ENCODE results near the gene IGSF21. TPM values are rescaled to one million over a fixed set of nuclear protein-coding genes. Genes with fewer than 3 reads are reported as not detected.

Gene IGSF21
- total RNA-seq, 1 donor from 2014 or later = 2.4 TPM

- no peaks in the 10 kb centered on the region for H3K4me1 ChIP-seq
- no peaks in the 10 kb centered on the region for H3K36me3 ChIP-seq
- H3K4me3 ChIP-seq = no peak overlapping the region
- TF ChIP-seq CTCF (IDR thresholded peaks at IDR 0.05) = no peak
- H3K9me3 ChIP-seq = no peaks in the 10 kb centered on the region
- no peak overlapping the region for H3K27ac ChIP-seq
- intact Hi-C loops (cut with DNase I) = no loop called here
- no peaks in the 10 kb centered on the region for H3K27me3 ChIP-seq
- DNase-seq (ENCODE audit: low spot score in 2 of 2) = no peak
Measured at GRCh38 chr1:18401921-18402320, 294.3 kb downstream of the IGSF21 start.

DNA sequence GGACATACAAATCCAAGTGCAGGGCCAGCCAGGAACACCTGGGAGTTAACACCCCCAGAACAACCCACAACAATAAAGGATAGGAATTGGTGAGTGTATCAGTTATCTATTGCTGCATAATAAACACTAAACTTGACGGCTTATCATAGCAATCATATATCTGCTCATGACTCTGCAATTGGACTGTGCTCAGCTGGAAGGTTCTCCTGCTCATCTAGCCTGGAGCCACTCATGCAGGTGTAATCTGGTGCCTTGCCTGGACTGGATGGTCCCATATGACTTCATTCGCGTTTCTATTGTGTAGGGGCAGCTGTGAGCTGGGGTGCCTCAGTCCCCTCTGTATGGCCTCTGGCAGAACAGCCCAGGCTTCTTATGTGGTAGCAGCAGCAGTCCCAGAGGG is 296.9 kb downstream of the IGSF21 start:
- TF ChIP-seq CTCF (IDR thresholded peaks at IDR 0.05) = no peak
- Histone ChIP-seq H3K9me3 (no peaks in the 10 kb centered on the region), H3K27ac (no peak overlapping the region), H3K4me1 (no peaks in the 10 kb centered on the region), H3K36me3 (no peaks in the 10 kb centered on the region), H3K27me3 (no peaks in the 10 kb centered on the region), H3K4me3 (no peak overlapping the region)
- intact Hi-C loops (cut with DNase I) = no loop called here
- DNase-seq (ENCODE audit: low spot score in 2 of 2) = no peak

- Histone ChIP-seq H3K27me3 (no peaks in the 10 kb centered on the region), H3K36me3 (no peaks in the 10 kb centered on the region), H3K27ac (no peak overlapping the region), H3K4me3 (no peak overlapping the region), H3K4me1 (no peaks in the 10 kb centered on the region), H3K9me3 (peaks cover 0 to 10% of the 10 kb centered on the region in 2 donors)
- TF ChIP-seq CTCF (IDR thresholded peaks at IDR 0.05) = no peak
- intact Hi-C loops (cut with DNase I) = no loop called here
- no peak for DNase-seq (ENCODE audit: low spot score in 2 of 2)
Measured at GRCh38 chr1:18407166-18408045, 299.8 kb downstream of the IGSF21 start.

DNA sequence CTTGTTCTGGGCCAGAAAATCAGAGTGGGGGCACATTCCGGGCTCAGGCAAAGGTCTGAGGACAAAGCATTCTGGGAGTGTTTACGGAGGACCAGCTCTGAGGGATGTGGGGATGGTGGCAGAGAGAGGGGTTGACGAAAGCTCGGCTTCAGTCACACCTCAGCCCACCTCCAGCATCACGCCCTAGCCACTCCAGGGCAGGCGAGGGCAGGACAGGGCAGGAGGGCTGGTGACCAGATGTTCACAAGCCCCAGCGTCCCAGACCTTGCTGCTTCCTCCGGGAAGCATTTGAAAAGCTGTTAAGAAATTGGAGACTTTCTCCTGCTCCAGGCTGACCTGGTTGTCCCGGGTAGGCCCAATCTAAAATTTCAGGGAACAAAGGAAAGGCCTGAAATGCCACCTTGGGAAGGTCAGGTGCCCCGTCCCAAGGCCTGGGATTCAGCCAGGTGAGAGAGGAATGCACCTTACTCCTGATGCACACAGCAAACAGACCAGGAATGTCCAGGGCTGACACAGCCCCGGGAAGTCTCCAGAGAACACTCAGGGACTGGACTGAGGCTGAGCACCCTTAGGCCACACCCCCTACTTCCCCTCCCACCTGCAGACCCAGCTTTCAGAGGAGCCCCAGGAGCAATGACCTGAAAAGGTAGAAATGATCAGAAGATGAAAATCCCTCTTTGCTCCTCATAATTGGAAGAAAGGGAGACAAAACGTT is 301.2 kb downstream of the IGSF21 start:
- Histone ChIP-seq H3K4me1 (no peaks in the 10 kb centered on the region), H3K9me3 (peaks cover 0 to 13% of the 10 kb centered on the region in 2 donors), H3K4me3 (no peak overlapping the region), H3K36me3 (no peaks in the 10 kb centered on the region), H3K27ac (no peak overlapping the region), H3K27me3 (no peaks in the 10 kb centered on the region)
- intact Hi-C loops (cut with DNase I) = no loop called here
- no peak for TF ChIP-seq CTCF (IDR thresholded peaks at IDR 0.05)
- DNase-seq (ENCODE audit: low spot score in 2 of 2) = no peak

DNA sequence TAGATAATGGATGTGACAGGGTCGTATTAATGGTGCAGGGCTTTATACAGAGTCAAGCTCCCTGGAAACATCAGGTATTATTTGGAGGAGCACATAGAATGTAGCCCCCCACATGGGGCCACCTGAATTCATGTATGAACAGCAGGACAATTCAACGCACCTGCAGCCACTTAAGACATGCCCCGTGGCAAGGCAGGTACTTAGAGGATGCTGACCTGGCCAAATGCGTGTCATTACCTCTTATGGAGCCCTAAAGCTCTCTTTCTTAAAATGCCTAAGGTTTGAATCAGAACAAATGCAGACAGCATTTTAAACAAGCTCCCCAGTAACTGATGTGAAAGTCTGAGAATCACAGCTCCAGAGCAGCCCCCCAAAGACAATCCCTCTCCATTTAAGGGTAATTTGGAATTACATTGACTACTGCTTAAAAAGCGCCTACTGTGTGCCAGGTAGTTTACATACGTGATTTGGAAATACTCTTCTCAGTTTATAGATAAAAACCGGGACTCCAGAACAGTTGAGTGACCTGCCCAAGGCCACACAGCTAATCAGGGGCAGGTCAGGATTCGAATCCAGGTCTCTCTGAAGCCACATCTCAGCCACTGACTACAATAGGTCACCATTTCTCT is 302.1 kb downstream of the IGSF21 start:
- intact Hi-C loops (cut with DNase I) = no loop called here
- H3K27ac ChIP-seq = no peak overlapping the region
- no peaks in the 10 kb centered on the region for H3K27me3 ChIP-seq
- TF ChIP-seq CTCF (IDR thresholded peaks at IDR 0.05) = no peak
- no peaks in the 10 kb centered on the region for H3K4me1 ChIP-seq
- DNase-seq (ENCODE audit: low spot score in 2 of 2) = no peak
- H3K36me3 ChIP-seq = no peaks in the 10 kb centered on the region
- no peak overlapping the region for H3K4me3 ChIP-seq
- H3K9me3 ChIP-seq = peaks cover 0 to 13% of the 10 kb centered on the region in 2 donors
